Measurements from ENCODE around the gene CACNA1S. TPM values are rescaled to one million over a fixed set of nuclear protein-coding genes. Genes with fewer than 3 reads are reported as not detected.

Gene CACNA1S
- polyA plus RNA-seq, 1 experiment: not detected

- no peak for DNase-seq (ENCODE audit: low read depth)
- H3K36me3 ChIP-seq (ENCODE audit: control insufficient read depth, insufficient read depth, low read length): no peaks in the 10 kb centered on the region
- CTCF ChIA-PET: interaction anchor here (2.3 kb wide), 1 partner anchor 13 kb away, joined by 8 read pairs; no protein-coding TSS in a partner anchor
- POLR2A ChIA-PET: no interaction called here
- no peak overlapping the region for H3K4me3 ChIP-seq (ENCODE audit: low read depth, low read length)
- TF ChIP-seq CTCF (IDR thresholded peaks at IDR 0.05; ENCODE audit: insufficient read depth, low read depth, low read length): no peak
- H3K27me3 ChIP-seq (ENCODE audit: control insufficient read depth, insufficient read depth, low read length): peaks cover 10% of the 10 kb centered on the region
Observed at GRCh38 chr1:201074018-201074417, 38.2 kb downstream of the CACNA1S start.

- Histone ChIP-seq H3K27me3 (ENCODE audit: control insufficient read depth, insufficient read depth, low read length) (peaks cover 11% of the 10 kb centered on the region), H3K36me3 (ENCODE audit: control insufficient read depth, insufficient read depth, low read length) (no peaks in the 10 kb centered on the region), H3K4me3 (ENCODE audit: low read depth, low read length) (no peak overlapping the region)
- CTCF ChIA-PET: interaction anchor here (1.3 kb wide), 1 partner anchor 101 kb away, joined by 3 read pairs; no protein-coding TSS in a partner anchor
- DNase-seq (ENCODE audit: low read depth): no peak
- no peak for TF ChIP-seq CTCF (IDR thresholded peaks at IDR 0.05; ENCODE audit: insufficient read depth, low read depth, low read length)
- POLR2A ChIA-PET: no interaction called here
Observed at GRCh38 chr1:201072922-201073321, 39.3 kb downstream of the CACNA1S start.

- no peak for TF ChIP-seq CTCF (IDR thresholded peaks at IDR 0.05; ENCODE audit: insufficient read depth, low read depth, low read length)
- Histone ChIP-seq H3K4me3 (ENCODE audit: low read depth, low read length) (no peak overlapping the region), H3K27me3 (ENCODE audit: control insufficient read depth, insufficient read depth, low read length) (peaks cover 13% of the 10 kb centered on the region), H3K36me3 (ENCODE audit: control insufficient read depth, insufficient read depth, low read length) (no peaks in the 10 kb centered on the region)
- POLR2A ChIA-PET: no interaction called here
- CTCF ChIA-PET: interaction anchor here (1.3 kb wide), 1 partner anchor 101 kb away, joined by 3 read pairs; no protein-coding TSS in a partner anchor
- DNase-seq (ENCODE audit: low read depth): no peak
Observed at GRCh38 chr1:201072149-201072548, 40.1 kb downstream of the CACNA1S start.

GRCh38 chr1:201069636-201070035, 42.6 kb downstream of the CACNA1S start:
- TF ChIP-seq CTCF (IDR thresholded peaks at IDR 0.05; ENCODE audit: insufficient read depth, low read depth, low read length): no peak
- Histone ChIP-seq H3K27me3 (ENCODE audit: control insufficient read depth, insufficient read depth, low read length) (peaks cover 15% of the 10 kb centered on the region), H3K36me3 (ENCODE audit: control insufficient read depth, insufficient read depth, low read length) (no peaks in the 10 kb centered on the region), H3K4me3 (ENCODE audit: low read depth, low read length) (no peak overlapping the region)
- CTCF ChIA-PET: no interaction called here
- POLR2A ChIA-PET: no interaction called here
- no peak for DNase-seq (ENCODE audit: low read depth)

- CTCF ChIA-PET: no interaction called here
- DNase-seq (ENCODE audit: low read depth): no peak
- H3K27me3 ChIP-seq (ENCODE audit: control insufficient read depth, insufficient read depth, low read length): peaks cover 15% of the 10 kb centered on the region
Observed at GRCh38 chr1:201068976-201069375, 43.2 kb downstream of the CACNA1S start.

More at GRCh38 chr1:201068976-201069375, 43.2 kb downstream of the CACNA1S start:
- TF ChIP-seq CTCF (IDR thresholded peaks at IDR 0.05; ENCODE audit: insufficient read depth, low read depth, low read length): no peak
- POLR2A ChIA-PET: no interaction called here
- Histone ChIP-seq H3K36me3 (ENCODE audit: control insufficient read depth, insufficient read depth, low read length) (no peaks in the 10 kb centered on the region), H3K4me3 (ENCODE audit: low read depth, low read length) (no peak overlapping the region)

Measured in BJ (cell line).